Measurements from ENCODE around the gene GOSR1. TPM values are rescaled to one million over a fixed set of nuclear protein-coding genes. Genes with fewer than 3 reads are reported as not detected.
"Not testable (repeated sequence)": the region's sequence is repeated elsewhere in the genome, so short reads cannot be mapped to it uniquely, and the experiment has no call there.

GOSR1 gene
- total and polyA plus RNA-seq, 12 donors: 7.9 to 43.9 (median 32.2) TPM

DNA sequence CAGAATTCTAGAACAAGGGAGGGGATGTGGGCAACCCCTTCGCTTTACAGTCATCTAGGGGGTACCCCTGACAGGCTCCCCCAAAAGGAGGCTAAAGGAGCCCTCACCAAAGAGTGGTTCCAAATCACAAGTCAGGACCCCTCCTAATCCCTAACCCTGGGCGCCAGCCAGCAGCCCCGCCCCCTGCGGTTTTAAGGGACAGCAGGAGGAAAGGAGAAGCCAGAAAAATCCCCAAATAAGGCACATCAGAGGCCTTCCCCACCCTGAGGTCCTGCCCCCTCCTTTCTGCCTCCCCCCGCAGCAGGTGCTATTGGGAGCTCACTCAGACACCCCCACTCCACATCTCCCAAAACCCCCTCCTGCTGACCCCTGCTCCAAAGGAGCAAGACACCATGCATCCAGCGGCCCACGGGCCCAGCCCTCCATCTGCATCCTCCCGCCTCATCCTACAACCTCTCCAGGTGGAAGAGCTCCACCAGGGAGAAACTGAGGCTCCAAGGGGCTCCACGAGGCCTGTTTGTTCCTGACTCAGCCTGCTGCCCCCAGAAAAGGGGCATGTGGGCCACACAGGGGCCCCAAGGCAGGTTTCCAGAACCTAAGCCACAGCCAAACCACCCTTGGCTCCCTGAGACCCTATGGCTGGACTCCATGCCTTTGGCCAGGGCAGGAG, 93.5 kb downstream of the GOSR1 start:
- Histone ChIP-seq H3K36me3 (no peaks in the 10 kb centered on the region), H3K4me1 (no peaks in the 10 kb centered on the region), H3K9me3 (no peaks in the 10 kb centered on the region), H3K4me3 (no peak overlapping the region), H3K27ac (no peak overlapping the region), H3K27me3 (peaks cover 0 to 25% (median 8%) of the 10 kb centered on the region in 7 donors)
- TF ChIP-seq, protein P1, sequence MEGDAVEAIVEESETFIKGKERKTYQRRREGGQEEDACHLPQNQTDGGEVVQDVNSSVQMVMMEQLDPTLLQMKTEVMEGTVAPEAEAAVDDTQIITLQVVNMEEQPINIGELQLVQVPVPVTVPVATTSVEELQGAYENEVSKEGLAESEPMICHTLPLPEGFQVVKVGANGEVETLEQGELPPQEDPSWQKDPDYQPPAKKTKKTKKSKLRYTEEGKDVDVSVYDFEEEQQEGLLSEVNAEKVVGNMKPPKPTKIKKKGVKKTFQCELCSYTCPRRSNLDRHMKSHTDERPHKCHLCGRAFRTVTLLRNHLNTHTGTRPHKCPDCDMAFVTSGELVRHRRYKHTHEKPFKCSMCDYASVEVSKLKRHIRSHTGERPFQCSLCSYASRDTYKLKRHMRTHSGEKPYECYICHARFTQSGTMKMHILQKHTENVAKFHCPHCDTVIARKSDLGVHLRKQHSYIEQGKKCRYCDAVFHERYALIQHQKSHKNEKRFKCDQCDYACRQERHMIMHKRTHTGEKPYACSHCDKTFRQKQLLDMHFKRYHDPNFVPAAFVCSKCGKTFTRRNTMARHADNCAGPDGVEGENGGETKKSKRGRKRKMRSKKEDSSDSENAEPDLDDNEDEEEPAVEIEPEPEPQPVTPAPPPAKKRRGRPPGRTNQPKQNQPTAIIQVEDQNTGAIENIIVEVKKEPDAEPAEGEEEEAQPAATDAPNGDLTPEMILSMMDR (IDR thresholded peaks at IDR 0.05): no peak
- ATAC-seq (no peak), DNase-seq (no peak)
- intact Hi-C loops (cut with DNase I): no loop called here
- WGBS, 2 donors: 69 to 71% methylated on average over 8 to 9 of the region's 9 CpGs

DNA sequence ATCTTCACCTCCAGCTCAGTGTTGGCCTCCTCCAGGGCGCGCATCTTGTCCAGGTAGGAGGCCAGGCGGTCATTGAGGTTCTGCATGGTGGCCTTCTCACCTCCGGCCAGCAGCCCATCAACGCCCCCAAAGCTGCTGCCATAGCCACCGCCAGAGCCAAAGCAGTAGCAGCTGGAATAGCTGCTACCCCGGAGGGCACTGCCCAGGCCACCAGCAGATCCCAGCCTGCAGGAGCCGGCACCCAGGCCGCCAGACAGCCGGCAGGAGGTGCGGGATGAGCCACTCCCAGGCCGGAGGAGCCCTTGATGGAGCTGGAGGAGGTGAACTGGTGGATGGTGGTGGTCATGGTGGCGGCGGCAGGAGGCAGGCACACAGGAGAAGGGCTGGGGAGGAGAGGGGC, 94.2 kb downstream of the GOSR1 start:
- H3K27ac ChIP-seq; ATAC-seq; H3K4me1 ChIP-seq; intact Hi-C loops (cut with DNase I); H3K36me3 ChIP-seq; H3K9me3 ChIP-seq; DNase-seq; H3K4me3 ChIP-seq: not testable (repeated sequence)
- WGBS, 2 donors: 89% methylated on average over 14 of the region's 14 CpGs
- H3K27me3 ChIP-seq: peaks cover 0 to 19% (median 3%) of the 10 kb centered on the region in 7 donors

DNA sequence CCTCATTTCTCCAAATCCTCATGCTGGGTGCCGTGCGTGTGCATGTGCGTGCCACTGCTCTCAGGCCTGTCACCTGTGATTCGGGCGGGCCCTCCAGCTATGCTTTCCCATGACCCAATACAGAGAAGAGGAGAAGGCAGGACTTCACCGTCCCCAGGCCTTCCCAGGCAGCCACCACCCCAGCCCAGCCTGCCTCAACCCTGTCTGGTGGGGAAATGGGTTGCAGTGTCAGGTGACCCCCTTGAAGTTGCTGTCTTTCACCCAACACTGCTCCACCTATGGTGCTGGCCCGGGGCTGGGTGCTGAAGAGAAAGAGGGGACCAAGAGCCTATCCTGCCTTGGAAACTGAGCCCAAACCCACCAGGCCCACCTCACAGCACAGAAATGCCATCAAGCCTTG, 94.7 kb downstream of the GOSR1 start:
- ATAC-seq: no peak
- no peak overlapping the region for H3K27ac ChIP-seq
- H3K36me3 ChIP-seq: no peaks in the 10 kb centered on the region
- intact Hi-C loops (cut with DNase I): no loop called here
- WGBS, 2 donors: 81 to 95% methylated on average over 7 of the region's 7 CpGs
- peaks cover 0 to 14% (median 0%) of the 10 kb centered on the region in 7 donors for H3K27me3 ChIP-seq
- no peaks in the 10 kb centered on the region for H3K9me3 ChIP-seq
- no peaks in the 10 kb centered on the region for H3K4me1 ChIP-seq
- TF ChIP-seq, protein P1 (IDR thresholded peaks at IDR 0.05): no peak
- DNase-seq: no peak
- no peak overlapping the region for H3K4me3 ChIP-seq

DNA sequence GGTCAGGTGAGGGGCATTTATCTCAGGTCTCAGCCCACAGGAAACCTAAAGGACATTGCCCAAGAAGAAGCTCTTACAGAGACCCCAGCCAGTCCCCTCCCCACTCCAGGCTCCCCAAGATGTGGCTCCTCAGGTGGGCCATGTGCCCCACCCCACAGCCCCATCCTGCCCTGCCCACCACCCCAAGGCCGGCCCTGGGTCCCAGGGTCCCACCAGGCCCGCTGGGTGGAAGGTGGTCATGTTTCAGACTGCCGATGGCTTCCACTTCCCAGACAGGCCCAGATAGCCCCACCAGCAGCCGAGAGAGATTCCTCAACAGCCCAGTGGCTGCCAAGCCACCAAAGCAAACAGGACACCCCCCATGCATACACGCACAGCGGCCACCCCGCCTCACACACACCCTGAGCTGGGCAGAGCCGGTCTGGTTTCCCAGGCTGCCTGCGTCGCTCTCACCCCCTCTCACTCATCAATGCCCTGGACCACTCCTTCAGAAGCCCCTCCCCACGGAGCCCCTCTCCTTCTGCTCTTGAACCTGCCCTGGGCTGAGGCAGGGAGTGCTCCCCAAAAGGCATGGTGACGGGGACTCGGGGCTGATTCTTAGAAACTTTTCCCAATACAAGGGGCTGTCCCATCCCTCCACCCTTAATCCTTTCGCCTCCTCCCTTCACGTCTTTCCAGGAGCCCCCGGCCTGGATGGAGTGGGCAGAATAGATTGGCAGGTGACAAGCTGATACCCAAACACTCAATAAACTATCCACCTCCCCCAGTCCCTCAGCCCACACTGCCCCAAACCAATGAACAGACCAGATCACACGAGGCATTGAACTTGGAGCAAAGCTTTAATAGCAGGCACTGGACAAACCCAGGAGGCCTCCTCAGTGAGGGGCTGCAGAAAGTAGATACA, 95.7 kb downstream of the GOSR1 start:
- H3K4me1 ChIP-seq; H3K36me3 ChIP-seq; intact Hi-C loops (cut with DNase I); DNase-seq; H3K9me3 ChIP-seq; H3K4me3 ChIP-seq; H3K27ac ChIP-seq; ATAC-seq: not testable (repeated sequence)
- WGBS, 2 donors: 83% methylated on average over 17 of the region's 17 CpGs
- peaks cover 0 to 11% (median 0%) of the 10 kb centered on the region in 7 donors for H3K27me3 ChIP-seq

DNA sequence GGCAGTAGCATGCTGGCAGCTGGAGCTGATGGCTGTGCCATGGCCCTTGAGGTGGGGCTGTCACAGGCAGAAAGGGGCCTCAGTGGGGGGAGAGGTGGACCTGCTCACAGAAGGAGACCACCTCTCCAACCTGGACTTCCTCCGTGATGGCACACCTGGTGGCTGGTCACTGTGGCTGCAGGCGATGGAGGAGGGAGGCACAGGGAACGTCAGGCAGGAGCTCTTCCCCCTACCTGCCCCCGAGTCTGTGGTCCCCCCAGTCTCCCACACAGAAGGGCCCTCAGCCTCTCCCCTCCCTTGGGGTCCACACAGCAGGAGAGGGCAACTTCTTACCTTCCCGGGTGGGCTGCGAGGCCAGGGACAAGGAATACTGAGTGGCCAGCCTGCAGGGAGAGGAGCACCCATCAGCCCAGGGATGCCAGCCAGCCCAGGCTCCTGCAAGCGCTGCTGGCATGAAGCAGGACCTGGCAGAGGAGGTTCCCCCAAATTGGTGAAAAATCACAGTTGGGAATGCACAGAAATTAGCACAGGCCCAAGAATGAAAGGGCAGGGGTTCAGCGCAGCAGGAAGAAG, 96.5 kb downstream of the GOSR1 start:
- no peaks in the 10 kb centered on the region for H3K36me3 ChIP-seq
- WGBS, 2 donors: 77 to 88% methylated on average over 6 to 8 of the region's 8 CpGs
- H3K9me3 ChIP-seq: no peaks in the 10 kb centered on the region
- no peak for DNase-seq
- no peak overlapping the region for H3K4me3 ChIP-seq
- no peak overlapping the region for H3K27ac ChIP-seq
- intact Hi-C loops (cut with DNase I): no loop called here
- H3K27me3 ChIP-seq: peaks cover 0 to 7% (median 0%) of the 10 kb centered on the region in 7 donors
- no peaks in the 10 kb centered on the region for H3K4me1 ChIP-seq
- TF ChIP-seq, protein P1 (IDR thresholded peaks at IDR 0.05): no peak
- no peak for ATAC-seq

DNA sequence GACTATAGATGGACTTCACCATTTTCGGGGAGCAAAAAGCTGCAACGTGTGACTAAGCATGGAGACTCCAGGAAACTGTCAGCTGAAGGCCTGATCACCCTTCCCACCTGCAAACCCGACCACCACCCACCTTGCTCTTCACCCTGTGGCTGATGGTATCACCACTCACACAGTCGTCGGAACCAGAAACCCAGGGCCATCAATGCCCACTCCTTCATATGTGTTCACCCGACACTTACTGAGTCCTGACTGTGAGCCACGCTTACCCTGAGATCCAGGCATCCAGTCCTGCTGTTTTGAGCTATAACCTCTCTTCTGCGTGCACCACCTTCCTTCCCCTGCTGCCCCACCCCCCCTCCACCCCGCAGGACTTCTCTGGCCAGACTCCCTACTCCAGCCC, 97.1 kb downstream of the GOSR1 start:
- H3K9me3 ChIP-seq; H3K4me3 ChIP-seq; intact Hi-C loops (cut with DNase I); H3K27me3 ChIP-seq; H3K4me1 ChIP-seq; DNase-seq; ATAC-seq; H3K27ac ChIP-seq; H3K36me3 ChIP-seq: not testable (repeated sequence)
- 77 to 80% methylated on average over 9 of the region's 9 CpGs for WGBS, 2 donors

DNA sequence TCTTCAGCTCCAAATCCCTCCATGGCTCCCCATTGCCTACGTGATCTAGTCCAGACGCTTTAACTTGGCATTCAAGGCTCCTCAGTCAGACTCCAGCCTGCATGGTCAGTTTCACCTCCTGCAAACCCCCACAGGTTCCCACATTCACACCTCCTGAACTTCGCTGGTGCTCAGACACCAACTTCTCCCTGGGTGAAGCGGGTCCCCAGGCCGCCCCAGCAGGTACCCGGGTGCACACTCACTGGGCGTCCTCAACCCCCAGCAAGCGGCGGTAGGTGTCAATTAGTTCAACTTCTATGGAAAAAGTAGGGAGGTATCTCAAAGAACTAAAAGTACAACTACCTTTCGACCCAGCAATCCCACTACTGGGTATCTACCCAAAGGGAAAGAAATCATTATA, 97.6 kb downstream of the GOSR1 start:
- H3K9me3 ChIP-seq; H3K27me3 ChIP-seq; H3K27ac ChIP-seq; H3K4me1 ChIP-seq; intact Hi-C loops (cut with DNase I); H3K4me3 ChIP-seq; H3K36me3 ChIP-seq; ATAC-seq; DNase-seq: not testable (repeated sequence)
- 95 to 97% methylated on average over 9 of the region's 10 CpGs for WGBS, 2 donors
